Endometrial microvascular endothelial cells (primary cell): ENCODE measurements around the gene TLCD4. TPM values are rescaled to one million over a fixed set of nuclear protein-coding genes. Genes with fewer than 3 reads are reported as not detected.

Experiments used
- in situ Hi-C: cut with HindIII; loops from 2 replicates; pipeline ENCODE4 v1.10.0; 2017; ENCODE audit warnings: low sequenced_read_pairs, low pct_unique_long_range_greater_than_20kb; ENCODE audit errors: inconsistent ontology term
- total RNA-seq: library from RNA; depleted of rRNA; stranded (reverse); fragments of >200 nt; gene quantifications from one replicate; pipeline ENCODE4 v1.2.3, GENCODE V29; 2015; ENCODE audit errors: inconsistent ontology term

TLCD4 gene, protein sequence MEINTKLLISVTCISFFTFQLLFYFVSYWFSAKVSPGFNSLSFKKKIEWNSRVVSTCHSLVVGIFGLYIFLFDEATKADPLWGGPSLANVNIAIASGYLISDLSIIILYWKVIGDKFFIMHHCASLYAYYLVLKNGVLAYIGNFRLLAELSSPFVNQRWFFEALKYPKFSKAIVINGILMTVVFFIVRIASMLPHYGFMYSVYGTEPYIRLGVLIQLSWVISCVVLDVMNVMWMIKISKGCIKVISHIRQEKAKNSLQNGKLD
- not detected for total RNA-seq

DNA sequence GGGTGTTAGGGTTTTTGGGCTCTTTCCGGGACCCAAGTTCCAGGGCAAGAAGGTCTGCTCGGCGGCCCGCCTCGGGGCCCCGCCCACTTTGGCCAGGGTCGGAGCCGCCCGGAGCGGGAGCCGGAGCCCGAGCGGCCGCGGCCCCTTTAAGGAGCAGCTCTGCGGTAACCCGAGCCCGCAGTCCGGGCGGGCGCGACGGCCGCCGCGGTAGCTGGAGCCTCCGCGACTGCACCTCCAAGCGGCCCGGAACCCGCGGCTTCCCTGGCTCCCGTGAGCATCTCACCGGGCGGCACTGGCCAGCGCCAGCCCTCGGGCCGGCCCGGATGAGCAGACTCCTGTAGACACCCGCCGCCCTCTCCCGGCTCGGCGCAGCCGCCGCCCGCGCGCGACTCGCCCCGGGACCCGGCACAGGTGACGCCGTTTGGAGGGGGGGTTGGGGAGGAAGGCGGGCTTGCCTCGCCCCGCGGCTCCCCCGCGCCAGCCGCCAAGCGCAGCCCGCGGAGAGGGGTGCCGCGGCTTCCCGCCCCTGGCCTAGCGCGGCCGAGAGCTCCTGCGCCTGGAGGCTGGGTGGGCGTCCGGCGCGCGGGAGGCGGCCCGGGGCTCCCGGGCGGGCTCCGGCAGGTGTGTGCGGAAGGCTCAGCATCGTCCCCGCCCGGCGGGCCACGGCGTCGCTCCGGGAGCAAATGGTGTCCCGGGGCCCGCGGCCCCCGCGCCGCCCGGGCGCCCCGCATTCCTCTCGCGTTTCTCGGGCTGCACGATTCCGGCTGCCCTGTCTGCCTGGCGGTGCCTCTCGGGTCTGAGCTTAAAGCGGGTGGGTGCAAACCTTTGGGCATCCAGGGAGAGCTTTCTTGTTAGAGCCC is at the start of gene TLCD4:
TSS of gene TLCD4 (plus strand) at position 149 of the 860 bp plus-strand sequence. CDS start 26,547 bp downstream, outside the sequence.
- in situ Hi-C loops, result no loop called here

DNA sequence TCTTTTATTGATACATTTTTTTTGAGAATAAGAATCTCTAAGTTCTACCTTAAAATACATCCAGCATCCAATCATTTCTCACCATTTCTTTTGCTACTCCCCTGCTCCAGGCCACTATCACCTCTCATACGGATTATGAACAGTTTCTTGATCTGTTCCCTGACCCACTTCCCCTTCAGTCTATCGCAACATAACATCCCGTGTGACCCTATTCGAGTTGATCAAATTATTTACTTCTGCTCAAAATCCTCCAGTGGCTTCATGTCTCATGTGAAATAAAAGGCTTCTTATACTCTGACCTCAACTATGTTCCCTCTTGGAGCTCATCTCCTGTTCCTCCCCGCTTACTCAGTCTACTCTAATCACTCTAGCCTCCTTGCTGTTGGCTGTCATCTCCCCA is 49.6 kb upstream of the TLCD4 start:
- in situ Hi-C loops, result loop anchor here (25.0 kb wide), 1 partner anchor 170 kb away; the partner anchor contains the start of gene RWDD3

DNA sequence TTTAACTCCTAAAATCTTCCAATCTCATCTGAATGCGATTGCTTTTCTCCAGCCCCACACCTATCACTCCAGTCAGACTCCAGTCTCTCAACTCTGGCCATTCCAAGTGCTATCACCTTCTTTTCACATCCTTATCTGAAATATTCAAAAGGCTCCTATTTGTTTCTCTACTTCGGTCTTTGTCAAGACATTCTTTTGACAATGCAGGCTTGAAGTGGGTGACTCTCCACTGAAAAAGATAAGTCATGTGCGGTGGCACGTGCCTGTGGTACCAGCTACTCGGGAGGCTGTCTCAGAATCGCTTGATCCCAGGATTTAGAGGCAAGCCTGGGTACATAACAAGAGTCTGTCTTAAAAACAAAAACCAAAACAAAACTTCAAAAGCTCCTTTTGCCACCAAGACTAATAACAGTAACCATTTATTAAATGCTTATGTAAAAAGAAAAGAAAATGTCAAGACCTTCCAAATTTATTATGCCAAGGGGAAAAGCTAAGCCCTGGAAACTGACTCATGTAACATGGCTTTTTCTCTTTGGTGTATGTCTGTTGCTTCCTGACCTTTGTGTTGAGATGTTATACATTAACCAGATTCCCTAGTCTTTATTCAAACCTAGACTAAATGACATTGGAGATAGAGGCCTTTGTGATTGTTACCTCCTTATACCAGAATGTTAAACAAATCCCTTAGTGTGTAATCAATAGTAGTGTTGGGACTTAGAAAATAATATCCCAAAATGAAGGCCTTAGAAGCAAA is 48.0 kb upstream of the TLCD4 start:
- in situ Hi-C loops, result loop anchor here (25.0 kb wide), 1 partner anchor 168 kb away; the partner anchor contains the start of gene RWDD3

DNA sequence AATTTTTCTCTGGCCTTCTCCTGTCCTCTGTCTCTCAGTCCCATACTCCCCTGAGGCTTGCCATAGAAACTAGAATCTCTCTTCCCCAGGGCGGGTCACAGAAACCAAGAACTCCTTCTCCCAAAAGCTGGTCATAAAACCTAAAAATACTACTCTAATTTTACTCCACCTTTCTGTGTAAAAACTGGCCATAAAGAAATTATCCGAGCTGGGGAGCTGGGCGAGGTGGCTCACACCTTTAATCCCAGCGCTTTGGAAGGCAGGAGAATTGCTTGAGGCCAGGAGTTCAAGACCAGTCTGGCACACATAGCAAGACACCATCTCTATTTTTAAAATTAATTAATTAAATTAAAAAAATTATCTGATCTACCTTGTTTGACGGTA is 47.5 kb upstream of the TLCD4 start:
- in situ Hi-C loops, result loop anchor here (25.0 kb wide), 1 partner anchor 168 kb away; the partner anchor contains the start of gene RWDD3

DNA sequence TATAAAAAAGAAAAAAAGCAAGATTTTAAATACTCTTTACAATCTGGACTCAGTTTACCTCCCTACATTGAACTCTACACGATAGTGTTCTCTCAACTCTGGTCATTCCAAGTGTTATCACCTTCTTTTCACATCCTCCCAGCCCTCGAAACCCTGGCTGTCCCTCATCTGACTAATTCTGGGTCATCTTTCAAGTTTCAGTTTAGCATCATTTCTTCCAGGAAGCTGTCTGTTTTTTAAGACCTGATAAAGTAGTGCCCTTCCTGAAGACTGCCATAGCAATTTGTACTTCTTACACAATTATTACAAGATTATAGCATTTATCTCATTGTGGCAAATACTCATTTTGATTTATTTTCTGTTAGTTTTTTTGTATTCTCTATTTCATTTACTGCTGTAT is 45.6 kb upstream of the TLCD4 start:
- in situ Hi-C loops, result loop anchor here (25.0 kb wide), 1 partner anchor 166 kb away; the partner anchor contains the start of gene RWDD3

DNA sequence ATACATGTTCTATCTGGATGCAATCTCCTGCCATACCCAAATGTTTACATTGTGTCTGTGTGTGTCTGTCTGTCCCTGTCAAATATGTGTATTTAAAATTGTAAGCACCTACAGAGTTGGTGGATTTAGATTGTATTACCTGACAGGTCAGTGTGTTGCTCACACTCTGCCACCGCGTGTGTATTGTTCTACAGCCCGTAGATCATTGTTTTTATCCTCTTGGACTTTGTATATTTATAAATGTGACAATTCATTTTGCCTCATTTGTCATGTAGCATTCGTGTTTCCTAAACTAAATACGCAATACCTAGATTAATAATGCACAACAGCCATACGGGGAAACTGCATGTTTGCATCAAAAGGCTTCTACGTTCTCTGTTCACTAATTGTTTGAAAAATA is 45.0 kb upstream of the TLCD4 start:
- in situ Hi-C loops, result loop anchor here (25.0 kb wide), 1 partner anchor 165 kb away; the partner anchor contains the start of gene RWDD3

DNA sequence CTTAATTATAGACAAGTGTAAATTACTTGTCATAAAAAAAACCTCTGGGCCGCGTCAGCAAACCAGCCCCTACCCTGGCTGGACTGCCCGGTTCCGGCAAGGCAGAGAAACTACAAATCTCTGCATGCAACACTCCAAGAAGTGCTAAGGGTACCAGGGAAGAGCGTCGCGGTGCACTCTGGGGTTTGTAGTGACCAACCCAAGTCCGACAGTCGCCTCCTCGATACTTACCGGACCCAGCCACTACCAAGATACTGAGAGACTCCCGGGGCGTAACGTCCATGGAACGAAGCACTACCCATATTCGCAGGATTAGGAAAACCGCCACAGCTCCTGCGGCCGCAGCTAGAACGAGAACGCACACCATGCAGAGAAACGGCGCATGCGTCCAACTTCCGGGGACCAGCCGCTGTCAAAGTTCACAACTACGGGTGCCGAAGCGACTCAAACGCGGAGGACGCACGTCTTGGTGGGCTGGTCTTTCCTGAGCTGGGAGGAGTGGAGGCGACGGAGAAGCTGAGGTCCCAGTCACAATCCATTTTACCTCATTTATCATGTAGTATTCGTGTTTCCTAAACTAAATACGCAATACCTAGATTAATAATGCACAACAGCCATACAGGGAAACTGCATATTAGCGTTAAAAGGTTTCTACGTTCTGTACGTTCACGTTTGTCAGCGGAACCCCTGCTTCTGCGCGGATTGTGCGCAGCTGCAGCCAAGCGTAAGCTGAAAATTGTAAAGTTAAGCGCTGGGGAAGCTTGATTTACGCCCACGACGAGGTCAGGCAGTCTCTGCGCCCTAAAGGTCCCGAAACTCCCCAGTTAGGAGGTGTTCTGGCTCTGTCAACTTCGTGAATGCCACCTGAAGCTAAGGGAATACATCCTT is 44.4 kb upstream of the TLCD4 start, which contains the start of gene ALG14:
TSS of gene ALG14 (minus strand) at position 420 of the 888 bp plus-strand sequence. CDS start at position 367, 53 bp downstream.
- in situ Hi-C loops, result loop anchor here (25.0 kb wide), 1 partner anchor 165 kb away; the partner anchor contains the start of gene RWDD3

DNA sequence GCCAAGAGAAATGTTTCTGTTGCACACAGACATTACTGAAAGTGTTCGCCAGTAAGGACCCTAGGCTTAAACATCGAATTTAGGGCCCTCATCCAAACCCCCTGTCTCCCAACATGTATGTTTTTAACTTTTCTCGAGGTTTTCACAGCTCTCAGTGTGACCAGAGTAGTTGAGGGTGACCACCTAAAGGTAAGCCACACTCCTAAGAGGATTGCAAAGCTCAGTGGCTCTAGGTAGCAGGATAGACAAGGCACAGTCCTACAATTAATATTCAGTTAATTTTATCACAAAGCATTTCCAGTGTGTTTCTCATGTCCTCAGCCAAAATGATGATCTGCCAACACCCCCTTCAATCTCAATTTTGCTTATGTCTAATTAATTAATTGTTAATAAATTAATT is 43.7 kb upstream of the TLCD4 start:
- in situ Hi-C loops, result loop anchor here (25.0 kb wide), 1 partner anchor 164 kb away; the partner anchor contains the start of gene RWDD3

DNA sequence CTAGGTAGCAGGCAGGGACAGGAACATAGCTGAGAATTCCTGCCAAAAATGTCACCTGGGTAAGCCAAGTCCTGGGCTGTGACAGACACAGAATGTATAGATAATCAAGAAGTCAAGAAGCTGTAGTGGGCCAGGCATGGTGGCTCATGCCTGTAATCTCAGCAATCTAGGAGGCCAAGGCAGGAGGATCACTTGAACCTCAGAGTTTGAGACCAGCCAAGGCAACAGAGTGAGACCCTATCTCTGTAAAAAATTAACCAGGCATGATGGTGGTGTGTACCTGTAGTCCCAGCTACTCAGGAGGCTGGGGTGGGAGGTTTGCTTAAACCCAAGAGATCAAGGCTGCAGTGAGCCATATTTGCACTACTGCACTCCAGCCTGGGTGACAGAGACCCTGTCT is 41.1 kb upstream of the TLCD4 start:
- in situ Hi-C loops, result no loop called here

DNA sequence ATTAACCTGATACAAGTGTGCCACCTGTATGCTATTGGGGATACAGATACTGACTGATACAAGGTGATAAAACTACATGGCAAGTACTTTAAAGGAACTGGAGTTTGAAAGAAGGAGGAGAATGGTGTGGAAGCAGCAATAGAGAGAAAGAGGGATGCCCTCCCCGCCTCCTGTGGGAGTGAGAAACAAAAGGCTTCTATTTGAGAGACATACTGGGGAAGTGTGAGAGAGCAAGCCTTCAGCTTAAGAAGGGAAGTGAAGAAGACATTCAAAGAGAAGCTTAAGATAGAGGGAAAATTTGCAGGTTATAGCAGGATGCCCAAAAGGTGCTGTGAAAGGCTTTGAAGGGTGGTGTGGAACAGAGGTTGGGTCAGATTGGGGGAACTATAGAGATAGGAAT is 36.7 kb upstream of the TLCD4 start:
- in situ Hi-C loops, result no loop called here

DNA sequence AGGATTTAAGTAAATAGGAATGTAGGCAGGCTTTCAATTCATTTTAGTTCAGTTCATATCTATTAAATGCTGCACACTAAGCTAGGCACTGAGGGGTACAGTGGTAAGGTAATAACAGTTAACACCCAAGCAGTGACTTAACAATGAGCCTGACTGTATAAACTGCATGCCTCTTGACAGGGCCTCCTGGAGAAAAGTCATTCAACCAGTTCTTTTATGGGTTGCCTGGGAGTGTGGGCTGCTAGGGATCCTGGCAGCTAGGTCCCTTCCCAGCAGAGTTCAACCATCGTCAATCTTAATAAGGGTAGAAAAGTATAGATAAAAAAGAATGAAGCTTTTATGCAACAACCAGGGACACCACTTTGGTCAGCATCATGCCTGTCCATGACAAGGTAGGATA is 36.3 kb upstream of the TLCD4 start:
- in situ Hi-C loops, result no loop called here

DNA sequence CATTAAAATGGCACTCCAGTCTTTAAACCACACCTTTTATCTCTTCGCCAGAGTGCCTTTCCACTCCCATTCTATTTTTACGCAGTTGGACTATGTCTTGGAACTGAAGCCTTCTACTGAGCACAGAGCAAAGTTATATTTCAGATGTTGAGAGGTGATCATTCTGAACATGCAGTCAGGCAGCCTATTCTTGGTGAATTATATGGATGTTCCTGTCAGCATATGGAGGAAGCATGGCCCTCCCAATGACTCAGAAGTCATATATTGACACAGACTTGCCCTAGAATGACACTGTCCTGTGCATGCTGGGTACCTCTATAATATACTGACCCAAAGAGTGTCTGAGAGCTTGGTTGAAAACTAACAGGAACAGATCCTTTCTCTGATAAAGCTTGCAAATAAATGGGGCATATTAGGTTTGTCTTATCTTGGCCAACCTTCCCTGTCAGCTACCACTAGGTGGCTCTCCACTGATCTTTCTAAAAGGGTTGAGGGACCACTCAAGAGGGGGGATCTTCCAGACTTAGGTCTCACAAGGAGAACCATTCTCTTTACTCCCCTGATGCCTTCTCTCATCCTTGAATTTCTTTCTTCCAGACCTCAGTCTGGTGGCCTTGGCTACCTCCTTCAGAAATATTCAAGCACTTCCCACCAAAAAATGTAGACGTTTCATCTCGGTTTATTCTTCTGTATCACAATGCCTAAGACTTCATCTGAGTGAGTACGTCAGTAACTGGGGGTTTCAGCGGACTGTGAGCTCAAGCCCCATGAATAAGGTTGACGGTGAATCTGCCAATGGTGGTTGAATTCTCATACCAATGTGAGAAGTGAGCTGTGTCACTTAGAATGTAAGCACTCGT is 32.6 kb upstream of the TLCD4 start:
- in situ Hi-C loops, result no loop called here

DNA sequence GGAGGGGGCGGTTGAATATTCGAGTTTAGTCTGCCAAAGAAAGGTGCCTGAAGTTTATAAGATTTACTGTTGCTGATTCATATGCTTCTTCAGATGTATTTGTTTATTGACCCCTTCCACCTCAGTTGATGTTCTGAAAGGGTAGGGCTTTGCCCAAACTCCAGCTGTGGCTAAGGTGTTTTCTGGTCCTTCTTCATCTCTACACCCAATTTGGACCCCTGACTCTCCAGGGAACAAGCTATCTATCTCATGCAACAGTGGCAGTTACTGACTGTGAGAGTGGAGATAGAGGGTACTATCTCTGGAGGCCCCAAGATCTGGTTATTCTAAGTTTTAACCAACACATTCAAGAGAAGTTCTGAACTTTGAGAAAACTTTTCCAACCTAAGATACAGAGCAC is 31.8 kb upstream of the TLCD4 start:
- in situ Hi-C loops, result no loop called here

DNA sequence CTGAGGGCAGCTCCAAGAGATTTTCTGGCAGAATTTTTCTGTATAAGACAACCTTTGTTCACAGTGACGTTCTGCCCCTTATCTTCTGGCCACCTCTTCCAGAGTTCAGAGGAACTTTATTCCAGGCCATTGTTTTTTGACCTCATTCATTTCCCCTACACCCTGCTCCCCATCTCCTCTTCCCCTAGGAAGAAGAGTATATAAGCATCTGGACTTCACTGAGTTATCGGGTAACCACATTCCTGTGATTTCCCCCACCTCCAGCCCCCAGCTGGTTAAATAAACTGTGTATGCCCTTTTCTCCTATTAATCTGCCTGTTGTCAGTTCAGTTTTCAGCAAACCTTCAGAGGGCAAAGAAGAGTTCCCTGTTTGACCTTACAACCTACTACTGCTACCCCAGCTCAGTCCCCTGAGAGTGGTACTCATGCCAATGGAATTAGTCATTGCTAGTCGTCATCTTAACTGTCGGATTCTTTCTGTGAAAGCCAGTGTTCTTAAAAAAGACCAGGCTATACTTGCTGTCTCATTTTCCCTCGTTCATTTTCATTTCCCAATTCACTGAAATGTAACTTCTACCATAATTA is 30.1 kb upstream of the TLCD4 start:
- in situ Hi-C loops, result no loop called here

DNA sequence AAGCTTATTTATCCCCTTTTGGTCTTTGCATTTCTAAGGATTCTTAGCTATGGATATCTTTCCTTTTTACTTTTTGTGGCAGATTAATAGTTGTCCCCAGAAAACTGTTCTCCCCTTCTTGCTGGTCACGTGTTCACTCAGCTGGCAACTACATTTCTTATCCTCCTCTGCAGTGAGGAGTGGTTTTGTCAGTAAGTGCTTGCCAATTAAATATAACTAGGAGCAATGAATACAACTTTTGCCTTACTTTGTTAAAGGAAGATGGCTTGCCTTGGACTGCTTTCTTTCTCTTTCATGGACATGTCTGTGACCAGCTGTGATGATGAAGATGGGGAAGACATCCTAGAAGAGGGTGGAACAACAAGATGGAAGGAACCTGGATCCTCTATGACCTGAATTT is 28.9 kb upstream of the TLCD4 start:
- in situ Hi-C loops, result no loop called here

DNA sequence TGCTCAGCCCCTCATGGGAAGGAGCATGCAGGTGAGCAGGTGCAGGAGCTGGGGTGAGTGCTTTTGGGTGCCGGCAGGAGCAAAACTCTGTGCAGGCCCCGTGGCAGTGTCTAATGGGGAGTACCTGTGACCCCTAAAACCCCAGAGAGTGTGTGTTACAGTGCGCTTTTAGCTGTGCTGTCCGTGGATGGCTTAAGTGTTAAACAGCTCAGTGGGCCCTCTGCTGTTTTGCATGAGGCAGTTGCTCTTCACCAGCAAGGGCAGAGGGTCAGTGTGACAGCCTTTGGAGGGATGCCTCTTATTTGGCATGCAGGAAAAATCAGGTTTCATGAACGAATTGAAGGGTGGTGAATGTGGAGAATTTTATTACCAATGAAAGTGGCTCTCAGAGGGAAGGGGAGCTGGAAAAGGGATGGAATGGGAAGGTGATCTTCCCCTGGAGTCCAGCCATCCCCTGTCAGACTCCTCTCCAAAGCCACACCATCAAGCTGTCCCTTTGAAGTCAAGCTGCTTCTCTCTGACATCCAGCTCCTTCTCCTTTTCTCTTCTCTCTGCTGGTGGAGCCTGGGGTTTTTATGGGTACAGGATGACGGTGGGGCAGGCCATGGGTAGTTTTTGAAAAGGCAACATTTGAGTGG is 27.4 kb upstream of the TLCD4 start:
- in situ Hi-C loops, result no loop called here
